OCI-LY3 (cell line): Measurements from ENCODE around the gene ERCC8.

Experiments
- EZH2phosphoT487 ChIP-seq: fragments of 200-600 bp; shearing (Covaris generic); IDR thresholded peaks from 2 replicates; pipeline ENCODE4 v1.6.1; 2018; ENCODE audit warnings: antibody characterized with exemption, mixed run types, low read depth
- TF ChIP-seq, protein P1 (sequence below): fragments of 200-600, 300-600 bp; sonication (generic); IDR thresholded peaks from 2 replicates; pipeline ENCODE4 v1.5.1; 2014; ENCODE audit warnings: antibody characterized with exemption, low read length, low read depth

DNA sequence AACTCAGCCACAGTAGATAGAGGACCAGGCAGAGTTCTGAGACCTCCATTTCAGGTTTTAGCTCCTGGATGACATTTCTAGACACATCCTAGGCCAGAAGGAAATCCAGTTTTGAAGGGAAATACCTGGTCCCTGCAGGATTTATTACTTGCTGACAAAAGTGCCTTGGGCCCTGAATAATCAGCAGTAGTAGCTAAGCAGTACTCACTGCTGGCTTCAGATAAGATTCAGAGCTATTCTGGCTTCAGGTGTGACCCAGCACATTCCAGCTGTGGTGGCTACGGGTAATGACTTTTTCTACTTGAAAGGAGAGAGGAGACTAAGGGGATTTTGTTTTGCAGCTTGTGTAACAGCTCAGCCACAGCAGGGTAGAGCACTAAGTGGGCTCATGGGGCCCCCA lies 34.1 kb upstream of the ERCC8 start:
- TF ChIP-seq, protein P1, sequence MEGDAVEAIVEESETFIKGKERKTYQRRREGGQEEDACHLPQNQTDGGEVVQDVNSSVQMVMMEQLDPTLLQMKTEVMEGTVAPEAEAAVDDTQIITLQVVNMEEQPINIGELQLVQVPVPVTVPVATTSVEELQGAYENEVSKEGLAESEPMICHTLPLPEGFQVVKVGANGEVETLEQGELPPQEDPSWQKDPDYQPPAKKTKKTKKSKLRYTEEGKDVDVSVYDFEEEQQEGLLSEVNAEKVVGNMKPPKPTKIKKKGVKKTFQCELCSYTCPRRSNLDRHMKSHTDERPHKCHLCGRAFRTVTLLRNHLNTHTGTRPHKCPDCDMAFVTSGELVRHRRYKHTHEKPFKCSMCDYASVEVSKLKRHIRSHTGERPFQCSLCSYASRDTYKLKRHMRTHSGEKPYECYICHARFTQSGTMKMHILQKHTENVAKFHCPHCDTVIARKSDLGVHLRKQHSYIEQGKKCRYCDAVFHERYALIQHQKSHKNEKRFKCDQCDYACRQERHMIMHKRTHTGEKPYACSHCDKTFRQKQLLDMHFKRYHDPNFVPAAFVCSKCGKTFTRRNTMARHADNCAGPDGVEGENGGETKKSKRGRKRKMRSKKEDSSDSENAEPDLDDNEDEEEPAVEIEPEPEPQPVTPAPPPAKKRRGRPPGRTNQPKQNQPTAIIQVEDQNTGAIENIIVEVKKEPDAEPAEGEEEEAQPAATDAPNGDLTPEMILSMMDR = no peak
- TF ChIP-seq EZH2phosphoT487 = no peak
